ENCODE measurements around the gene ERC2.

ERC2 gene

DNA sequence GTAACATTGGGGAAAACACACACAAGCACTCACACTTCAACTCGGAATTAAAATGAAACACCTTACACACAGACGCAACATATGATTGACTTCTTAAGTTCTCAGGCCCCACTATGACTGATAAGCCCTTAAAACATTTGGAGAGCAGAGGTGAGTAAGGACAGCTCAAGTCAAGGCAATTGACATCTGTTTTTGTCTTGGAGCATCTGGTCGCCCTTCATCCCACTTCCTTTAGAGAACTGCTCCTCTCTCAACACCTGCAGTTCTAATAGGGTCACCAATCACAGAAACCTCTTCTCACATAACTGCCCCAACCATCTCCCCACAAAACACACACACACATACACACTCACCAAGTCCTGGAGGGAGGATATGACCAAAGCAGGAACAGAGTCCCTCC, 43.4 kb downstream of the ERC2 start:
- no peak for DNase-seq (ENCODE audit: low spot score)

DNA sequence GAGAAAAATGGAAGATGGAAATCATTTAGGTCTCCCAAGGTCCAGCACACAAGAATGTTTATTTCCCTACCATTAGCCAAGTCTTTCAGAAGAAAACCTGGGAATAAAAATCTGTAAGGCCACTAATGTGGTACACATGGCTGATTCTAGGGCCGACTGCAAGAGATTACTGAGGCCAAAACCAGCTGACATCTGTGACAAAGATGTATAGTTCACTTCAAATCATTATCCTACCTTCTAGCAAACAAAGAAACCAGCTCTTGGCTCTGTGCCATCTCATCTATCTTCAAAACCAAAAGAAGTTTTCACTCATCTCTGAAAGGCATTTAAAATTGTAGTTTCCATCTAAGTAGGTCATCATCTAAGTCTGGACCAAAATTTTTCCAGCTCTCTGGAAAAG, 43.9 kb downstream of the ERC2 start:
- DNase-seq (ENCODE audit: low spot score): no peak

DNA sequence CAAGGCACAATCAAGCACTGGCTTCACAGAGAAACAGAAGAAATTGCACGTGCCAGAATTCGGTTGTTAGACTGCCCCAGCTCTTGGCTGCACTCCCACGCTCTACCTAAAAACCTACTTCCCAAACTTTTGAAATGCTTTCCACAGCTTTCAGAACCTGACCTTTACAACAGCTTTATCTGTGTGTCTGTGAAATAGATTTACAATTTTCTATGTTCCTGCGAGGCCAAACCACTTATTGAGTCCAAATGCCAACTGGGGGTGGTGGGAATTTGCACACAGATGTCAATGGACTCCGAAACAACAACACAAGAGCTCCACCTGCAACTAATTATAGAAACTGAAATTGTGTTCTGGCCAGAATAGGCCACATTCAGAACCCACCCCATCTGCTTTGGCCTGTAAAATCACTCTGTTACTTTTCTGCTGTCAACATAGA, 44.6 kb downstream of the ERC2 start:
- DNase-seq (ENCODE audit: low spot score): no peak

DNA sequence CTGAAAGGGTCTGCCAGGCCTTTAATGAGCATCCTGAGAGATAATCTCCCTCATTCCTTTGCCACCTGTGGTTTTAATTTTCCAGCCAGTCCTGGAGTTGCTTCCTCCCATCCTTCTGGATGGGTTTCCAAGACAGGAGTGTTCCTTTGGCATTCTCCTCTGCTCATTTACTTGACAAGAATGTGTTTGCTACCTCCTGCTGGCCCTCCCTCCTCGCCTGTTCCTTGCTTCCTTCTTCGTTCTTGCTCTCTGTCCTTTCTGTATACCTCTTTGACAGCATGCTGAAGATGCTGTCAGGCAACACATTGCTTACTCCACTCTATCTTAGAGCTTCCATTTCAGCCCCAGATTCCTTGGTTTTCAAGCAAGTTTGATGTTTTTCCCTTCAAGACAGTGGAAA, 46.0 kb downstream of the ERC2 start:
- no peak for DNase-seq (ENCODE audit: low spot score)

DNA sequence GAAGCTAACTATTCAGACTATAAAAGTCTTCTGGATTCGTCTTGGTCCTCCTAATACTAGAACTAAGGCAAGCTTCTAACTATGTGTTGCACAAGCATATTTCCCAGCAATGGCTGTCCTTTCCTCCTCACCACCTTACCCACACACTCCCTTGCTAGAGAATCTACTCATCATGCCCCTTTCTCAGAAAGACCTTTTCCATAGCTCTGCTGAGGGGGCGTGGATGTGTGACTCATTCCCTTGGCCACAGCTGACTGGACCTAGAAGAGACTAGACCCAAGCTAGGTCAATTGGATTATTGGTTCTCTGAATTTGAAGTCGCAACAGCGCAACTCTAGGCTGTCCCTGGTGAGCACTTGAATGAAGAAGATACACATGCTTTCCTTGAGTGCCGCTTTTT, 47.1 kb downstream of the ERC2 start:
- DNase-seq (ENCODE audit: low spot score): no peak

DNA sequence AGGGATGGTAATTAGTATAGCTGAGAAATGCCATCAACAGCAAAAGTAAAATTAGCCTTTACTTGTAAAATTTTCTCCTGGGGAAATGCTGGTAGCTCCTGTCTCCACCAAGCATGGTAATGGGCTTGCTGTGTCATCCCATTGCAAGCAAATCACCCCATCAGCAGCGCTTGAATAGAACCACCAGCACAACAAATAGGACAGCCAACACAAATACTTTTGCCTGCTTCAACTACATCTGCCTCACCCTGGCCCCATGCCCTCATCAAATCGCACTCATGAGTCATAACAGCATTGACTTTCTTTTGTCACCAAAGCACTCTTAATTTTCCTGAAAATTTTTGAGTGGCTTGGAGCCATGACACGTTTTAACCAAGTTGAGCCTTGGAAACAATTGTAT, 52.6 kb downstream of the ERC2 start:
- DNase-seq (ENCODE audit: low spot score): no peak

DNA sequence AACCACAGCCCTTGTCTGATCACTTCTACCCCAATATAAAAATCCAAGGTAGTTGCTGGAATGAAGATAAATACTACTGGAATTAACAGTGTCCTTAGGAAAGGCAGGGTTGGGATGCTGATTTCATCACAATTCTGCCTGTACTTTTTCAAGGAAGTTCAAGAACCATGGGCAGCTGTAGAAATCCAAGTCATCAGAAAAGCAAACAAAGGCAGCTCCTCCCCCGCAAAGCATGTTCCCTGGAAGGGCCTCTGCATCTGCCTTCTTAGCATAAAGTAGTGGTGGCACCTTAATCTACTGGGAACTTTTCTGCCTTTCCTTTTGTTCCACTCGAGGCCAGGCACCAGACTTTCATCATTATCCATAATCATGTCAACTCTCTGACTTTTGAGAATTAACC, 54.4 kb downstream of the ERC2 start:
- no peak for DNase-seq (ENCODE audit: low spot score)

DNA sequence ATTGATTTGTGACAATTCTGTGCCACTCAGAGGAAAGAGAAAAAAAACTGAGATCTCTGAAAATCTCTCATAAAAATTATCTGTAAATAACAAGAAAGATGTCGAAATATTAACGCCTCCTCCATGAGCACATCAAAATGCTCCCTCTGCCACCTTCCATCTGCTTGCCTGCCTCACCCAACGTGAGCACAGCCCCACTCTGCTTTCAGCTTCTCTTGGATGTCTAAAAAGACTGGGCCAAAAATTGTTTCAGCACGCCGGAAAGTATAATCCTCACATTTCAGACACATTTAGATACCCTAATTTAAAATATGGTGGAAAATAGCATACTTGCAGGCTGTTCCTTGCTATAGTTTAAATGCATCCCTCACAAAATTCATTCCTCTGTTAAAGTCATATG, 57.1 kb downstream of the ERC2 start:
- DNase-seq (ENCODE audit: low spot score): no peak

DNA sequence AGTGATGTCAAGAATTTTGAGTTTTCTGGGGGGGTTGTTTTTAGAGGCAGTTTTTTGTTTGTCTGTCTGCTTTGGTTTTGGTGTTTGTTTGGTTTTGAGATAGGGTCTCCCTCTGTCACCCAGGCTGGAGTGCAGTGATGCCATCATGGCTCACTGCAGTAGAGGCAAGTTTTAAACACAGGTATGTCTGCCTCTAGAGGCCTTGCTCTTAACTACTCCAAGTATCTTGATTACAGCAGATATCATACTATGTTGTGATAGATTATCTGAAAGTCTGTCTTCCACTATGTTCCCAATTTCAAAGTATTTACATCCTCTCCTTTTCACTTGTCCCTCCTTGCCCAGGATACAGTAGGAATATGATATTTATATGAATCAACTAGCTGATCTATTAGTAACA, 57.7 kb downstream of the ERC2 start:
- DNase-seq (ENCODE audit: low spot score): no peak

DNA sequence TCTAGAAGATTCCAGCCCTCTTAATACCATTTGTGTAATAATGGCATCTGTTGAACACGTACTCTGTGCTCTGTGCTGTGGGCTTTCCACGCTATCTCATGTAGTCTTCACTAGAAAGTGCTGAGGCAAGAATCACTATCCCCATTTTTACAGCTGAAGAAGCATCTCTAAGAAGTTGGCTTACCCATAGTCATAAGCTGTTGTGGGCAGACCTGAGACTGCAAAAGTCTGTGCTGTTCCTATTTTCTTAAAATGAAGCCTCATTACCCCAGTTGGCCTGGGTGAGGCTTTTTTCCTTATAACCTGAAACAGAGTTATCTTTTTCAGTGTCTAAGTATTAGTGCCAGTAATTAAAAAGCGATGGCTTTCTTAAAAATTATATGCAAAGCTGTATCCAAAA, 58.5 kb downstream of the ERC2 start:
- no peak for DNase-seq (ENCODE audit: low spot score)

DNA sequence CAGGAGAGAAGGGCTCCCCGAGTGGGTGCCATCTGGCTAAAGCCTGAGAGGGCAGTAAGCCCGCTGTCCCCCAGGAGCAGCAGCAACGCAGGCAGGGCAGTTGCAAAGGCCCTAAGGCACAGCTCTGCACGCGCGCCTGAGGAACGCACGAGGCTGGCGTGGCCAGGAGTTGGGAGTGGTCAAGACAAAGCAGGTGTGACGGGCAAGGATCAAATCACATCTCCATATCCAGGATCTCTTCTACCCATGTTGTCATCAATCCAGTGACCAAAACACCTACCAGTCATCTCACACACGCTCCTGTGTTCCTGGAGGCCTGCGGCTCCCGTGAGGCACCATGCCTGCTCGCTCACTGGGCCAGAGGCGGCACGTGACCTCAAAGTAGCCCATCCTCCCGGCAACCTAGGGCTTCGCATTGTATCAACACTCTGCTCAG, 59.5 kb downstream of the ERC2 start:
- DNase-seq (ENCODE audit: low spot score): no peak

DNA sequence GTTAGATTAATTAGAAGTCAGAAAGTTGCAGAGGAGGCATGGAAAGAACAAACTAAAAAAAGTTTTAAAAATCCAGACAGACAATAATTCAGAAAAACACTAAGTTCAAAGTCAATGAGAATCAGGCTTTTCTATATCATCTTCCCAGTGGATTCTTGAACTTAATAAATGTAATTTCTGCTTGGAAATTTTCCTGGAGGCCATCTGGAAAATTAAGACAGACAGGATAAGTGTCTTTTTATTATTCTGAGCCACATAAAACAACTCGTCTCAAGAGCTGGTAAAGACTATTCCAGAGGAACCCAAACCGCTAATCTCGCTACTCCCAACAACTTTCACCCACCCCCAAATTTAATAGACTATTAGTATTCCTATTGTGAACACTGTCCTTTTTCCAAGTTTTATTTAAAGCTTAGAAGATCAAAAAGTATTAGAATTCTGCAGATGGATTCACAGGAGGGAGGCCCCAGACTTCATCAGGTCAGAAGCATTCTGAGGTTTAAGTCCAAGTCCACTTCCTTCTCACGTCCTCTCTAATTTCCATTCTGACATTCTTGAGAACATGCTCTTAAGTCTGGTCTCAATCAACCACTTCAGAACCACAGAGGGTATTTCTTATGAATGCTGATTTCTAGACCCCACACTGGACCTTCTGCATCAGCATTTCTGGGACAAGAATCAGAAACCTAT, 61.3 kb downstream of the ERC2 start:
- DNase-seq (ENCODE audit: low spot score): no peak

DNA sequence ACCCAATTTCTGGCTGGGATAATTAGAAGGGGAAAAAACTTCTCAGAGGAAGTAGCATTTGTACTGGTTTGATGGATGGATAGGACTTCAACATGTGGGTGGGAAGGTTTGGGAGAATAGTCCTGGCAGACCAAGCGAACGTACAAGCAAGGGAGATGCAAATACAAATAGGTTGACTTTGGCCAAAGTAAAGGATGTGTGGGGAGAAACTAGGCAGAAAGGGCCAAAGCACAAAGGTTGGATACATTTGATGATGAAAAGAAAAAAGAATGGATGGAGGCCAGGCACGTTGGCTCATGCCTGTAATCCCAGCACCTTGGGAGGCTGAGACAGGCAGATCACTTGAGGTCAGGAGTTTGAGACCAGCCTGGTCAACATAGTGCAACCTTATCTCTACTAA, 63.4 kb downstream of the ERC2 start:
- DNase-seq (ENCODE audit: low spot score): no peak

DNA sequence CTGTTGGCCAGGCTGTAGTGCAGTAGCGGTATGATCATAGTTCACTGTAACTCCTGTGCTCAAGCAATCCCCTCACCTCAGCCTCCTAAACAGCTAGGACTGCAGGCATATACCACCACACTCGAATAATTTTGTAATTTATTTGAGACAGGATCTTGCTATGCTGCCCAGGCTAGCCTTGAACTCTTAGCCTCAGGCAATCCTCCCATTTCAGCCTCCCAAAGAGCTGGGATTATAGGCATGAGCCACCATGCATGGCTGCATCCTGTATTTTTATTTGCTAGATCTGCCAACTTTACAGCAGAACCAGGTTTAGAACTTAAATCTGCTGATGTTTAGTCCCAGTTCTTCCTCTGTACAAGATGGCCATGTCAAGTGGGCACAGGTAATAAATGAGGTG, 69.6 kb downstream of the ERC2 start:
- DNase-seq (ENCODE audit: low spot score): no peak

DNA sequence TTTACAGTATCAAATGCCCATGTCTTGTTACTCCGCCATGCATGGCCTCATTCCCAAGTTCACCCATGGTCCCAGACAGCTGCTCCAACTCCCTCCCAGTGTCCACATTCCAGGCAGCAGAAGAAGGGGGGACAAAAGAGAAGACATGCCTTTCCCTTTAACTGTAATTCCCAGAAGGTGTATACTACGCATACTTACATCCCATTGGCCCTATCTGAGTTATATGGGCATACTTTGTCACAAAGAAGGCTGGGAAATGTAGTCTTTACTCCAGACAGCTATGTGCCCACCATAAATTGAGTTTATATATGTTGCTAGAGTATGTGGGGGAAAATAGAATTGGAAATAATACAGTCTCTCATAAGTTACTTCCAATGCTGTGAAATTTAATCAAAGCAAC, 70.5 kb downstream of the ERC2 start:
- DNase-seq (ENCODE audit: low spot score): no peak

DNA sequence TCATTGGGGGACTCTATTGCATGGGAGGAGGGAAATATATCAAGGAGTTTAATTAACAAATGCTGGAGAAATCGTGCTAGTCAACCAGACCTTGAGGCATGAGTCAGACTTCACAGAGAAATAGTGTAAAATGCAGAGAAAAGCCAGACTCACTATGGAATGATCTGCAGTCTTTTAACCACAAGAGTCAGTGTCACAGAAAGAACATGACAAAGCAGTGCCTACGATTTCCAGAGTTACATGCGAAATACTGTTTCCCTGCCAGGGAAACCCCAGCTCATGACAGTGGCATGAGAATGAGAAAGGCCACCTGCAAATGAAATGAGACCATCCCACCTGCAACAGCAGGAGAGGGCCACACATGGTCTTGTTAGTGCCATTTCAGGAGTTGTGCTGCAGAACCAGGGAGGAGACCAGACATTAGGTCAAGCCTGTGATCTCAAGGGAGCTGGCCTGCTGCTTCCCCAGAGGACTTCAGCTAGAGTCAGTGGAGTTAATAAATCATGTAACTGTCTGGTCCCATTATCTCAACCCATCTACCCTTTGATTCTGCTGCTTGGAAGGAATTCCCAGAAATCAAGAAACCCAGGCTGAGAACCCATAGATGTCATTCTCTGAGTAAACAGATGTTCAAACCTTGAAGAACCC, 79.0 kb downstream of the ERC2 start:
- DNase-seq (ENCODE audit: low spot score): no peak

DNA sequence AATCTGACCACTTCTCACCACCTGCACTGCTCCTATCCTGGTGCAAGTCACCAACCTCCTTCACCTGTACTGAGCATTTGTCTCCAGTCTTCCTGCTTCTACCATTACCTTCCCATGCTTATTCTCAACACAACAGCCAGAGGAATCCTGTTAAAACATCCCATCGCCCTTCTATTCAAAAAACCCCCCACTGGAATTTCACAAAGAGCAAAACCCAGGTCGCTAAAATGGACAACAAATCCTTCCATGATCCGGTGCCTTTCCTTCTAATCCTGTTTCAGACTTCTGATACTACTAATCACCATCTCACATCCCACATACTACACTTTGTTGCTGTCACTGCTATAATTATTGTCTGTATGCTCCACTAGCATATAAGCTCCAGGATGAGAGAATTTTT, 85.2 kb downstream of the ERC2 start:
- DNase-seq (ENCODE audit: low spot score): no peak

DNA sequence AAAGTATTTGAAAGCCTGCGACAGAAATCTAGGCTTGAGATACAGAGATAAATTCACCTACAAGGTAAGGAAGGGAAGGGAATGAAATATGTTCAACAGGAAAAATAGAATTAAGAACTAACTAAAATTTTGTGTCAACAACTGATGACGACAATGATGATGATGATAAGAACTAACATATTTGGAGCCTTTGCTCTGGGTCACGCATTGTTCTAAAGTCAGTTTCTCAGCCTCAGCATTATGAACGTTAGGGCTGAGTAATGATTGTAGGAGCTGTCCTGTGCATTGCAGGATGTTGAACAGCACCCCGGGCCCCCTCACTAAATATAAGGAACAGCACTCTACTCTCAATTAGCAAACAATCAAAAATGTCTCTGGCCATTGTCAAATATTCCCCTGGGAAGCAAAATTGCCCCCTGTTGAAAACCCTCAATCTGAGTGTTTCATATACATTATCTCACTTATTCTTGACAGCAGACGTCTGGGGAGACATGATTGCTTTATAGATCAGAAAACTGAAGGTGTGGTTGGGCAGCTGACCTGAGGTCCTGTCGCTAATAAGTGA, 88.5 kb downstream of the ERC2 start:
- no peak for DNase-seq (ENCODE audit: low spot score)

DNA sequence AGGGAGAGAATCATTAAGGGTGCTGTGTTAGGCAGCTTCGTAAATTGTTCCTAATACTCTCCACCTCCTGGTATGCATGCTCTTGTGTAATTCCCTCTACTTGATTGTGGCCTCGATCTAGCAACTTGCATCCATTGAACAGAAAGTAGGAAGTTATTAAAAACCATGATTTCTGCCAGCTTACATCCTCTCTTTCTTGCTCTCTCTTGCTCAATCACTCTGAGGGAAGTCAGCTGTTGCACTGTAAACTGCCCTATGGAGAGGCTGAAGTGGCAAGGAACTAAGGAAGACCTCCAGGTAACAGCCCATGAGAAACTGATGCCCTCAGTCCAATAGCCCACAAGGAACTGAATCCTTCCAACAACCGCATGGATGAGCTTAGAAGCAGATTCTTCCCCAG, 92.6 kb downstream of the ERC2 start:
- no peak for DNase-seq (ENCODE audit: low spot score)

DNA sequence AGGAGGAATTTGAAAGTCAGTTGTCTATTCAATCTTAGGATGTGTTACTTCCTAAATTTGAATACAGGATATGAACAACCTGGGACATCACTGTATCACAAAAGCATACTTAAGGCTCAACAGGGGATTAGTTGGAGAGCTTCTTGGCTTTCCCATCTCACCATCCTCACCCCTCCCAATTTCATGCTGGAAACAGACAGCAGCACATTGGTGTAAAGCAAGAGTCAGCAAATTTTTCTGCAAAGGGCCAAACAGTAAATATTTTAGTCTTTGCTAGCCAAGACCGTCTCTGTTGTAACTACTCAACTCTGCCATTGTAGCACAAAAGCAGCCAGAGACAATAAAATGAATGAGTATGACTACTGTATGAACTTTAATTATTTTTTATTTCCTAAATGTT, 94.9 kb downstream of the ERC2 start:
- no peak for DNase-seq (ENCODE audit: low spot score)

DNA sequence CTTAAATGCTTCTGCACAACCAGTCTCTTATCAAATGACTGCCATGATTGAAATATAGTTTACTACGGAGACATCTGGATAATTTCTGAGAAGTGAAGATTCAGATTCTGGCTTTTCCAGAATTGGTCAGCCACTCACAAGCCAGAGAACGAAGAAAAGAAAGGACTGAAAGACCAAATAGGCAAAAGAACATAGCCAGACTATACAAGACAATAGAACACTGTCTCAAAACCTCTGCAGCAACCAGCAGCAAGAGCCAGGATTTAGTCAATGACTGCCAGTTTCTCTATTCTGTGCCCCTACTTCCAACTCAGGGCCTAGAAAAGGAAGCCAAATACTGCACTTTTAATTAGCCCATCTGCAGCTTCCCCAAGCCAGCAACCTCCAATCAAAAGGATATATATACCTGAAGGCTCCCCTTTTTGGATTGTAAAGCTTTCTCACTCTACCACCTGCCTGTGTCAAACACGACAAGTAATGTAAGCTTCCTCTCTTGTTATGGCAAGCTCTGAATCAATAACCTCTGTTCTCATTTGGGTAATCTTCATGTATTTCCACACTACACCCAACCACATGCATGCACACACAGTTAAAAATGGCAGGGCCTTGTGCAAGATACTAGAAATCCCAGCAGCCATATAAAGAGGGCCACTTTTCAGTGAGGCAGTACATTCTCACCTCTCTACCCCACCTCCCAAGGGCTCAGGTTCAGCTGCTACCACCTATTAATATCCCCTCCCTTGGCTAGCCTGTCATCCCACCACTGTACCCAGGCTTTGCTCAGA, 97.1 kb downstream of the ERC2 start:
- DNase-seq (ENCODE audit: low spot score): no peak

DNA sequence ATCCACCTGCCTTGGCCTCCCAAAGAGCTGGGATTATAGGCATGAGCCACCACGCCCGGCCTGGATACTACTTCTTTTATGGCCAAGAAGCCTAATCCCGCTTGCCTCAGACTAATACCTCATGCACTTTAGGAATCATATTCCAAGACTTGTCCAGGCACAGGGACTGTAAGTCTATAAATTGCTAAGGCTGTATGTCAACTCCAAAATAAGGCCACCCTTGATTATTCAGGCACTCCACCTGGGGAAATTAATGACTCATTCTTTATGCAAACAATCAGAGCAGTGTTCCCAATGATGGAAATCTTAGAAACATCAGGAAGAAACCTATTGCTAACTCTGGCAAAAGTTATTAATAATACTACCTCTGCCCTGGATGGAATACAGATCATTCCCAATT, 98.4 kb downstream of the ERC2 start:
- DNase-seq (ENCODE audit: low spot score): no peak

DNA sequence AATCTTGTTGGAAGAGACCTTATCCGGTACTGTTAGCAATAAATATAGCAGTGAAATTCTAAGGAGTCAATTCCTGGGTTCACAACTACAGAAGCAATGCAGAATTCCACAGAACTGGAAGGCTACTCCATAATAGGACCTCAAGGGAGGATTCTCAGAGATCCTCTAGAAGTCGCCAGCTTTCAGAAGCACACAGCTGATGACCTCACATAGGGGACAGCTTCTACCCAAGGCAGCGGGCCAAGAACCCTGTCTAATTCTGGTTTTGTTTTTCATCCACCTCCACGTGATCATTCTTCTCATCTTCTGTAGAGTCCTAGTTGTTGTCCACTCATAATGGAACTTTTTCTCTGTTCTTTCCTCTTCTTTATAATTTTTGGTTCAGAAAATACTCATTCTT, 99.4 kb downstream of the ERC2 start:
- no peak for DNase-seq (ENCODE audit: low spot score)
